ENCODE results near the gene PRR29.
"Not testable (repeated sequence)": the region's sequence is repeated elsewhere in the genome, so short reads cannot be mapped to it uniquely, and the experiment has no call there.

- TF ChIP-seq CTCF (IDR thresholded peaks at IDR 0.05); GRHL2 (CRISPR knock-in tag; IDR thresholded peaks at IDR 0.05; ENCODE audit: insufficient replicate concordance, severe bottlenecking); FOXP1 (CRISPR knock-in tag; IDR thresholded peaks at IDR 0.05; ENCODE audit: borderline replicate concordance); CREB1 (CRISPR knock-in tag; IDR thresholded peaks at IDR 0.05); JUN (CRISPR knock-in tag; IDR thresholded peaks at IDR 0.05); PREB (CRISPR knock-in tag; IDR thresholded peaks at IDR 0.05; ENCODE audit: borderline replicate concordance); FOXJ3 (CRISPR knock-in tag; IDR thresholded peaks at IDR 0.05; ENCODE audit: borderline replicate concordance); USF1 (CRISPR knock-in tag; IDR thresholded peaks at IDR 0.05); TEAD4 (CRISPR knock-in tag; IDR thresholded peaks at IDR 0.05): not testable (repeated sequence)
Observed at GRCh38 chr17:64019551-64019961, 21.4 kb downstream of the PRR29 start.

Measured in WTC11 (cell line).